ENCODE measurements around the gene GATD1. TPM values are rescaled to one million over a fixed set of nuclear protein-coding genes. Genes with fewer than 3 reads are reported as not detected.

Gene GATD1
- total RNA-seq, 1 experiment from 2014 or later = 88.7 TPM

GRCh38 chr11:762421-763072 lies 14.7 kb downstream of the GATD1 start:
- BruUV-seq (replicated peaks) = no TSS peak
- Histone ChIP-seq H4K20me1 (ENCODE audit: insufficient read depth) (peaks cover 5% of the 10 kb centered on the region; the same call in 1 of the 2 replicates), H3K36me3 (ENCODE audit: control insufficient read depth in 1 of 2, insufficient read depth in 2 of 2, low read length in 2 of 2) (peaks cover 34 to 56% of the 10 kb centered on the region in 2 experiments), H3K4me2 (ENCODE audit: low read length) (peak overlapping the region; percentile 94), H3K79me2 (ENCODE audit: insufficient read depth, low read length) (peaks cover 11% of the 10 kb centered on the region; the same call in 1 of the 2 replicates), H3K9me3 (ENCODE audit: control insufficient read depth in 1 of 2, insufficient read depth in 1 of 2, low read depth in 1 of 2, low read length in 2 of 2) (no peaks in the 10 kb centered on the region), H3K9me2 (ENCODE audit: insufficient read depth) (no peaks in the 10 kb centered on the region), H3K4me3 (replicated peaks in 1 of 2; ENCODE audit: low read depth in 1 of 2, low read length in 2 of 2) (peak overlapping the region; percentile 12 to 50; a peak in 3 of 4 replicates), H3K9ac (ENCODE audit: low read length) (peak overlapping the region; percentile 82), H2AFZ (ENCODE audit: low read depth, low read length, poor library complexity, severe bottlenecking) (no peak overlapping the region), H3K27ac (ENCODE audit: low read depth, low read length) (peak overlapping the region; percentile 93), H3K27me3 (ENCODE audit: insufficient read depth, low read length) (no peaks in the 10 kb centered on the region), H3K4me1 (ENCODE audit: control insufficient read depth in 1 of 2, insufficient read depth in 2 of 2, low read length in 2 of 2) (peaks cover 20 to 48% of the 10 kb centered on the region in 2 experiments)
- peak; percentile 72 for DNase-seq (ENCODE audit: low read depth, low spot score)
- intact Hi-C loops (cut with micrococcal nuclease) = no loop called here
- ATAC-seq = peak; percentile 82
- POLR2A ChIA-PET = interaction anchor here (0.6 to 2.5 kb wide), 4 partner anchors 12 to 35 kb away, joined by 3 to 9 read pairs (median 4); no protein-coding TSS in a partner anchor
- RAD21 ChIA-PET (ENCODE audit: low non-redundant PET in 1 of 2, low total read pairs in 2 of 2, uncharacterized antibody in 2 of 2, unreplicated experiment in 2 of 2) = no interaction called here
- CTCF ChIA-PET = interaction anchor here (1.1 to 1.9 kb wide), 6 partner anchors 12 to 205 kb away, joined by 3 to 10 read pairs (median 4); partner anchors contain the start of gene TALDO1
- TF ChIP-seq EZH2 (IDR thresholded peaks at IDR 0.05) (no peak), SIN3A (IDR thresholded peaks at IDR 0.05; ENCODE audit: low read depth) (peak; percentile 52; the same call in 1 of the 2 replicates), MAX (IDR thresholded peaks at IDR 0.05) (peak; percentile 89), EGR1 (IDR thresholded peaks at IDR 0.05; ENCODE audit: low read depth) (peak; percentile 49; the same call in 1 of the 2 replicates), RAD21 (IDR thresholded peaks at IDR 0.05; ENCODE audit: low read depth) (peak; percentile 70), EZH2phosphoT487 (IDR thresholded peaks at IDR 0.05; ENCODE audit: borderline replicate concordance) (no peak), TCF7L2 (IDR thresholded peaks at IDR 0.05; ENCODE audit: borderline replicate concordance, extremely low read depth, insufficient read depth, insufficient read length) (no peak), CBX3 (IDR thresholded peaks at IDR 0.05; ENCODE audit: low read depth) (no peak), YY1 (IDR thresholded peaks at IDR 0.05; ENCODE audit: extremely low read depth, insufficient replicate concordance, low read depth, low read length) (no peak), ZNF274 (IDR thresholded peaks at IDR 0.05; ENCODE audit: low read depth, low read length) (no peak), SRF (IDR thresholded peaks at IDR 0.05; ENCODE audit: low read depth) (no peak), POLR2AphosphoS5 (IDR thresholded peaks at IDR 0.05; ENCODE audit: low read depth, low read length) (peak; percentile 37; the same call in 1 of the 2 replicates), ATF3 (IDR thresholded peaks at IDR 0.05) (no peak), FOSL1 (IDR thresholded peaks at IDR 0.05; ENCODE audit: low read depth) (no peak), JUND (IDR thresholded peaks at IDR 0.05) (peak; percentile 48; the same call in 1 of the 2 replicates), REST (IDR thresholded peaks at IDR 0.05; ENCODE audit: low read depth) (no peak), SP1 (IDR thresholded peaks at IDR 0.05; ENCODE audit: low read depth) (no peak; the same call in 1 of the 2 replicates)
- TF ChIP-seq, protein P1, sequence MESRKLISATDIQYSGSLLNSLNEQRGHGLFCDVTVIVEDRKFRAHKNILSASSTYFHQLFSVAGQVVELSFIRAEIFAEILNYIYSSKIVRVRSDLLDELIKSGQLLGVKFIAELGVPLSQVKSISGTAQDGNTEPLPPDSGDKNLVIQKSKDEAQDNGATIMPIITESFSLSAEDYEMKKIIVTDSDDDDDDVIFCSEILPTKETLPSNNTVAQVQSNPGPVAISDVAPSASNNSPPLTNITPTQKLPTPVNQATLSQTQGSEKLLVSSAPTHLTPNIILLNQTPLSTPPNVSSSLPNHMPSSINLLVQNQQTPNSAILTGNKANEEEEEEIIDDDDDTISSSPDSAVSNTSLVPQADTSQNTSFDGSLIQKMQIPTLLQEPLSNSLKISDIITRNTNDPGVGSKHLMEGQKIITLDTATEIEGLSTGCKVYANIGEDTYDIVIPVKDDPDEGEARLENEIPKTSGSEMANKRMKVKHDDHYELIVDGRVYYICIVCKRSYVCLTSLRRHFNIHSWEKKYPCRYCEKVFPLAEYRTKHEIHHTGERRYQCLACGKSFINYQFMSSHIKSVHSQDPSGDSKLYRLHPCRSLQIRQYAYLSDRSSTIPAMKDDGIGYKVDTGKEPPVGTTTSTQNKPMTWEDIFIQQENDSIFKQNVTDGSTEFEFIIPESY (IDR thresholded peaks at IDR 0.05; ENCODE audit: extremely low read depth, insufficient replicate concordance, low read length) = no peak
